NCI-H1105 (cell line): ENCODE measurements around the gene UGT1A10.
"Not testable (repeated sequence)": the region's sequence is repeated elsewhere in the genome, so short reads cannot be mapped to it uniquely, and the experiment has no call there.

Experiments used
- DNase-seq: peaks from one replicate; lab custom pipeline; 2025; lab: John Stamatoyannopoulos, UW

UGT1A10 gene

DNA sequence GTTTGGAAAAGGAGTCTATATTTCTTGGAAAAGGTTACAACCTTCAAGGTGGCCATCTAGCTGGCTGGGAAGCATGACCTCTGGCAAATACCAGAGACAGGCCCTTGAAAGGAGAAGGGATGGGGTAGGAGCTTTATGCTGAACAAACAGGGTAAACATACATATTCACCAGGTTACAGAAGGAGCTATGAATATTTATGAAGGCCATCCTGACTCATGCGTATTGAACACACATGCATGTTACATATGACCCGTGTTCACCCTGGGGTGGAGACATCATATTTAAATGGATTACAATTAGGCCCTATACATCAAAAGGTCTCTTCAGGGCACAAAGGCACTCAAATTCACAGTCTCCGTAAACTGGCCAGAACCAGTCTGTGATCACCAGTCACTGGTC is 19.7 kb downstream of the UGT1A10 start:
- DNase-seq: not testable (repeated sequence)

DNA sequence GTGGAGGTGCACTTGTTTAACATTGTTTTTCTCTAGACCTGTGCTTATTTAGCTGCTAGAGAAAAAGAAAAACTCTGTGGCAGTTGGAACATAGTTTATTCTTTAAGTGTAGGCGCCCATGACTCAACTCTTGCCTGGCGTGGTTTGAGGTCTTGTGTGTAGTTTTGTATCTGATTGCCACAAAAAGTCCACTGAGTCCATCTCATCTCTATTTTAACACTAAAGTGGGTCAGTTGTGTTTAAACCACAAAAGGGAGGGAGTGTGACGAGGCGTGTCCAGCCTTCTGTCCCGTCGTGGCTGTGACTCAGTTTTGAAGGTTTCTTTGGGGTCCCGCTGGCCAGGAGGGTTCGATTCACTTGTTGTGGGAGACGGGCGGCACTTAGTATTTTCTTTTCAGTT is 20.2 kb downstream of the UGT1A10 start:
- no peak for DNase-seq

DNA sequence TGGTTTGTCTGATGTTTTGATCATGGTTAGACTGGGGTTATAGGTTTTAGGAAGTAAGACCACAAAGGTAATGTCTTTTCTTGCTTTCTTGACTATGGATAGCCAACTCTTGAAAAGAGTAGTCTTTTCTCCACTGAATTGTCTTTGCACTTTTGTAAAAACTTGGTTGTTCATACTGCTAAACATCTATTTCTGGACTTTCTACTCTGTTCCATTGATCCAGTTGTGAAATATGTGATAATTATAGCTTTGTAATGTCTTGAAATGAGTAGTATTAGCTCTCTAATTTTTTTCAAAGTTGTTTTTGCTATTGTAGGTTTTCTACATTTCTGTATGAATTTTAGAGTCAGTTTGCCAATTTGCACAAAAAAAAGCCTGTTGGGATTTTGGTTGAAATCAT is 22.4 kb downstream of the UGT1A10 start:
- no peak for DNase-seq

DNA sequence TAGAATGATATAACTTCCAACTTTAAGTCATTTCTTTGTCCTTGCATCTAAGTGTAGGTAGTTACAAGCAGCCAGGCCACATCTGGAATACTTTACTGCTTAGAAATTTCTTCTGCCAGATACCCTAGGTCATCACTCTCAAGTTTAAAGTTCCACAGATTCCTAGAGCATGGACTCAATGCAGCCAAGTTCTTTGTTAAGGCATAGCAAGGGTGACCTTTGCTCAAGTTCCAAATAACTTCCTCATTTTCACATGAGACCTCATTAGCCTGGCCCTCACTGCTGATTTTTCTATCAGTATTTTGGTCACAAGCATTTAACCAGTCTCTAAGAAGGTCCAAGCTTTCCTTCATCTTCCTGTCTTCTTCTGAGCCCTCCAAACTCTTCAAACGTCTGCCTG is 27.7 kb downstream of the UGT1A10 start:
- DNase-seq: no peak

DNA sequence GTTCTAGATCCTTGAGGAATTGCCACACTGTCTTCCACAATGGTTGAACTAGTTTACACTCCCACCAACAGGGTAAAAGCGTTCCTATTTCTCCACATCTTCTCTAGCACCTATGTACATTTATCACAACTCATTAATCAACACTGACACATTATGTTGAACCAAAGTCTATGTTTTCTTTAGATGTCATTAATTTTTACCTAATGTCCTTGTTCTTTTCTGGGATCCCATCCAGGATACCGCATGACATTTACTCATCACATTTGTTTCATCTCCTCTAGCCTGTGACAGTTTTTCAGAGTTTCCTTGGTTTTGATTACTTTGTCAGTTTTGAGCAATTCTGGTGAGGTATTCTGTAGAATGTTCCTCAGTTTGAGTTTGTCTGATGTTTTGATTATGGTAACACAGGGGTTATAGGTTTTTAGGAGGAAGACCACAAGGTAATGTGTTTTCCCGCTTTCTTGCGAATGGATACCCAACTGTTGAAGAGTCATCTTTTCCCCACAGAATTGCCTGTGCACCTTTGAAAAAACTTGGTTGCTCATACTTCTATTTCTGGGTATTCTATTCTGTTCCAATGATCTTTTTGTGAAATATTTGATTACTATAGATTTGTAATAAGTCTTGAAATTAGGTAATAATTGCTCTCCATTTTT is 32.5 kb downstream of the UGT1A10 start:
- no peak for DNase-seq

DNA sequence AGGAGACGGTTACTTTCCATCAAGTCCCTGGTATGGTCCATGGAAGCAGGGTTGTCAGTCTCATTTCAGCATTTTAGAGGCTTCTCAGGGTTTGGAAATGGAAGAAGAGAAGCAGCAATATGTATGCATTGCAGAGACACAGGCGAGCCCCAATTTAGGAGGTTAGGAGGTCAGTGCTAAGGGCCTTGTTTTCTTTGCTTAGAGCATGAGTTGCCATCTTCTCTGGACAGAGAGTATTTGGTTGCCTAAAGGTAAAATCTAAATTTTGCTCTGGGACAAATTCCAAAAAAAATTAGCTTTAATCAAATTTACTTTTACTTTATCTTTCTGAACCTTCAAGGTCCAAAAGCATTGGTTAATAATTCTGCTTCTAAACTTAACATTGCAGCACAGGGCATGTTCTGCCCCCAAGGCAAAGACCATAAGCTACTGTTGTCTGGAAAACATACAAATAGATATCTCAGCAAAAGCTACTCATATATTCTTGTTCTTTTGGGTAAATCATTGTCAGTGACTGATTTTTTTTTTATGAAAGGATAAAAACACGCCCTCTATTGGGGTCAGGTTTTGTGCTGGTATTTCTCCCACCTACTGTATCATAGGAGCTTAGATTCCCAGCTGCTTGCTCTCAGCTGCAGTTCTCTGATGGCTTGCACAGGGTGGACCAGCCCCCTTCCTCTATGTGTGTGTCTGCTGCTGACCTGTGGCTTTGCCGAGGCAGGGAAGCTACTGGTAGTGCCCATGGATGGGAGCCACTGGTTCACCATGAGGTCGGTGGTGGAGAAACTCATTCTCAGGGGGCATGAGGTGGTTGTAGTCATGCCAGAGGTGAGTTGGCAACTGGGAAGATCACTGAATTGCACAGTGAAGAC is 35.3 kb downstream of the UGT1A10 start, which contains the start of gene UGT1A9:
TSS of gene UGT1A9 (plus strand) at position 609 of the 872 bp plus-strand sequence. CDS start at position 646, 37 bp downstream.
- DNase-seq: no peak

DNA sequence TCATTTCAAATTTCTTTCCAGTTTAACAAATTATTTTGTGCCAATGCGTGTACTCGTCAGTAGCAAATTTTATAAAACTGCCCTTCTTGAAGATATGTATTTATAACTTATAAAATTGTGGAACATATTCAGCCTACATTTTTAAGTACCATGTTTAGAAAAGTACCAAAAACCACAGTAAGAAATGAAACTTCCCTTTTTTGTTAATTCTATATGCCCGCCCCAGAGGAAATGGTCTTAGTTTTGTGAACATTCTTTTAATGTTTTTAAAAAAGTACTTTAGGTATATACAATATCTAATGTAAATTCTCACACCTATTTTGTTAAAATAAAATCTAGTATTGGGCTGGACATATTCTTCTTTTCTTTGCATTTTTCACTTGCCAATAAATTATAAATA is 36.6 kb downstream of the UGT1A10 start:
- DNase-seq: no peak

DNA sequence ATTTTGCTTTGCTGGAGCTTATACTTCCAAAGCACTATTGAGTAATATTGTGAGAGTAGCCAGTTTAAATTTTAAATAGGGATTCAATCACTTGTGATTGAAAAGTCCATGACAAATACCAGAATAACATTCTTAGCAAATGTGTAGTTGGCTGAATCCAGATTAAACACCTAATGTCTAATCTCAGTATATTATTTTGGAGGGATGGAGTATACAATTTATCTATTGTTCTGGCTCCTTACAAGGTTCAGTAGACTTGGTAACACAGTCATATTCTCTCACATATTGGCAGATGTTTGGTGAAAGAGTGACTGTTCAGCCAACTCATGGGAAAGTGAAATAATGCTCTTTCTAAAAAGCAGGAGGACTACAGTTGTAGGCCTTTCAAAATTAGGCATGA is 37.6 kb downstream of the UGT1A10 start:
- DNase-seq: no peak

DNA sequence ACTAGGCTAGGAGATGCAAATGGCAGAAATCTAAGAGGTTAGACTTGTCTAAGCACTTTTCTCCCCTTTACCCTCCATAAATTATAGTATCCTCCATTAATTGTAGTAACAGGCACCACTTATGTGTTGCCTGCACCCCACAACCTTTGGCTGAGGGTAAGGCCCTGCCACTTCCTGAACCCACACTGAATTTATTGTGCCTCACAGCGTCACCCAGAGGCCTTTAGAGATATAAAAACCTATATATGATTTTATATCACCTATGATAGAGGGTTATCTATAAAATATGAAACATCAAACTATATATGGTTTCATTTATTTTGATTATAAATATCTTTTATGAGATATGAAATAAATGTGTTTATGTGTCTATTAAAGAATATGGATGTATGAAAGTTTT is 38.1 kb downstream of the UGT1A10 start:
- no peak for DNase-seq

DNA sequence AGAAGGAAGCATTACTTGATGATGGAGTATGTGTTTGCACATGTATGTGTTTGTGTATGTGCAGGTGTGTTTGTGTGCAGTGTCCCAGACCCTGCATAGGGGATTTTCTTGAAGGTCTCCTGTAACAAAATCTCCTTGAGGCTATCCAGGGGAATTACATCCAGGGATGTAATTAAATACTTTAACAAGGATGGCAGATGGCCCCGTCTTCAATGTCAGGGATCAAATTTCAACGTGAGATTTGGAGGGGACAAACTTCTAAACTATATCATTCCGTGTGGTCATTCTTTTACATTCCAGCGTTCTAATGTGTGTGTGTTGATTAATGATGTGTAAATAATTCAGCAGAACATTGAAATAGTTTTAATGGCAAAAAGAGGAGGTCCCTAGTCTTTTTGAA is 38.7 kb downstream of the UGT1A10 start:
- DNase-seq: peak; percentile 4

DNA sequence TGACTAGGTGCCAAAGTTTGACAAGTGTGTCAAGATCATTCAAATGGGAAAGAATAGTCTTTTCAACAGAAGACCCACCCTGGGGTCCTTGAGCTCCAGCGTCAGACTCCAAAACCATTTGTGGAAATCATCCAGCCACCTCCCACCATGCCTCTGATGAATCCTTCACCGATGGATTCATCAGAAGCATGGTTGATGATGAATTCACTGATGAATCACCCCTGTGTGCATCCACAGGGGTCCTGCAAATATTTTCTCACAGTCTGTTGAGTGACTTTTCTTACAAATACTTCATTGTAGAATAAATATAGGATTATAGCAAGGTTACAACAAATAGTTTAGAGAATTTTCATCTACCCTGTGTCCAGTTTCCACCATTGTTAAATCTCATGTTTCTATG is 39.8 kb downstream of the UGT1A10 start:
- no peak for DNase-seq

DNA sequence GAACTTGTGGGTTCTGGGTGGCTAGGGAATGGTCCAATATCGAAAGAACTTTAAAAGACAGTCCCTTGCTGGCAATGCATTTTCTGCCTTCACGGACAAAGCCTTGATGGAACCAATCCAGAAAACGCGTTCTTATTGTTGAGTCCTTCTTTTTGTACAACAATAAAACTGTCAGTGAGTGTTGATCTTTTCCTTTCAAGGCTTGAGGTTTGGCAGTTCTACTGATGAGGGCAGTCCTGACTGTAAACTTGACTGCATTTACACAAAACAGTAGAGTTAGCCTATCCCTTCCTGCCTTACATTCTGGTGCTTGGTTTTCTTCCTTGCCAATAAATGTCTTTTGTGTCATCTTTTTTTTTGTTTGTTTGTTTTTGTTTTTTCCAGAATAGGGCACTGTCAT is 42.9 kb downstream of the UGT1A10 start:
- DNase-seq: no peak

DNA sequence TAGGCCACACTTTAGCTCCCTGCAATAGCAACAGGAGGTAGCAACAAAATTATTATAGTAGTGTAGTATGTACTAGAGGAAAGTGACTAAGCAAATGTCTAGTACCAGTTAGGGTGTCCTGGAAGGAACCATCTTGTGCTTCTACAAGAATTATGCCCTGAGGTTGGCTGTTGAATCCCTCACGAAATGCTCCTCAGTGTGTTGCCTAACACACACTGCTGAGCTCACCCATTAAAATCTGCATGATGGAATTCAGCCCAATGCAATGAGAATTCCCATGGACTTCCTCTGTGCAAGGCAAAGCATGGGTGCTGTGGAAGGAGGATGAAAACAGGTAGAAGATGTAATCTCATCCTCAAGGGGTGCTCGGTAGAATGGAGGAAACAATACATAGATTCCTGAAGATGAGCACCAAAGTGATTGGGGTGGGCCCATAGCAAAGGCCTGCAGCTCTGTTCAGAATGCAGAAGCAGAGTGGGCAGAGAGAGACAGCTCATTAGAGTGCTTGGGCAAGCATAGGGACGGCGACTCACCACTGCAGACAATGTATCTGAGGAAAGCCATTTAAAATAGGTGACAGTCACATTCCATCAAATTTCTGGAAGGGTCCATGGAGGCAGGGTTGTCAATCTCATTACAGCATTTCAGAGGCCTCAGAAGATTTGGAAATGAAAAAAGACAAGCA is 44.3 kb downstream of the UGT1A10 start:
- no peak for DNase-seq

DNA sequence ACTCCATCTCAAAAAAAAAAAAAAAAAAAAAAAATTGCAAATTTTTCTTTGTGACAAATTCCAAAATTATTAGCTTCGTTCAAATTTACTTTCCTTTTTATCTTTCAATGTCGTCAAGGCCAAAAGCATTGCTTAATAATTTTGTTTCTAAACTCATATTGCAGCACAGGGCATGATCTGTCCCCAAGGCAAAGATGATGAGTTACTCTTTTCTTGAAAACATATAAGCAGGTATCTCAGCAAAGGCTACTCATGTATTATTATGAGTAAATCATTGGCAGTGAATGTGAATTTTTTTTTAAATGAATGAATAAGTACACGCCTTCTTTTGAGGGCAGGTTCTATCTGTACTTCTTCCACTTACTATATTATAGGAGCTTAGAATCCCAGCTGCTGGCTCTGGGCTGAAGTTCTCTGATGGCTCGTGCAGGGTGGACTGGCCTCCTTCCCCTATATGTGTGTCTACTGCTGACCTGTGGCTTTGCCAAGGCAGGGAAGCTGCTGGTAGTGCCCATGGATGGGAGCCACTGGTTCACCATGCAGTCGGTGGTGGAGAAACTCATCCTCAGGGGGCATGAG is 45.4 kb downstream of the UGT1A10 start, which contains the start of gene UGT1A7:
TSS of gene UGT1A7 (plus strand) at position 381 of the 579 bp plus-strand sequence. CDS start at position 418, 37 bp downstream.
- DNase-seq: no peak

DNA sequence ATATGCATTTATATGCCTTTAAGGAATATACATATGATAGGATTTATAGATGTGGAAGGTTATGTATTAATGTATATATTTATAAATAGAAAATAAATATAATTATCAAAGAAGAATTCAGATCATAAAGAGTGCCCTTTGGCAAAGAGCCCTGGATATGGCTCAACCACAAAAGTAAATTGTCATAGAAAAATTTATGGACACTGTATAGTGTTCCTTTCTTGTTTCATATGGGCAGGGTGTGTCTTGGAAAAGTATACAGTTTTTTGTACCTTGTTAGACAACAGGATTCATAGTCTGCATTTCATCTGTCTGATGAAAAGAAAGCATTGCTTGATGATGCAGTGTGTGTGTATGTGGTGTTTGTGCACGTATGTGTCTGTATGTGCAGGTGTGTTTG is 48.4 kb downstream of the UGT1A10 start:
- DNase-seq: no peak

DNA sequence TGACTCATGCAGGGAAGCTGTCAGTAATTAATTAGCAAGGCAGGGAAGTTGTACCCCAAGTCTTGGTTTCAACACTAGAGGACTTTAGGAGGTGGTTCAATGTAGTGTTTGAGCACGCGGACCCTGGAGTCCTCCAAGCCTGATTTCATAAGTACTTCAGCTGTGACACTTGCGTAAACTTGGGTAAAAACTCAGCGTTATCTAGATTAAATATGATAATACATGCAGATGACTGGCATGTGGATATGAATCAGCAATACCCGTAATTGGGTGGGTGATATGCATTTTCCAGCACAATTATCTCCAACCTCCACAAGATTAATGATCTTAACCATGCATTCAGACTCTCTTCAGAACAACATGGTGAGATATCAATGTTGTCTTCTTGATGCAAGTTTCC is 50.7 kb downstream of the UGT1A10 start:
- DNase-seq: no peak

DNA sequence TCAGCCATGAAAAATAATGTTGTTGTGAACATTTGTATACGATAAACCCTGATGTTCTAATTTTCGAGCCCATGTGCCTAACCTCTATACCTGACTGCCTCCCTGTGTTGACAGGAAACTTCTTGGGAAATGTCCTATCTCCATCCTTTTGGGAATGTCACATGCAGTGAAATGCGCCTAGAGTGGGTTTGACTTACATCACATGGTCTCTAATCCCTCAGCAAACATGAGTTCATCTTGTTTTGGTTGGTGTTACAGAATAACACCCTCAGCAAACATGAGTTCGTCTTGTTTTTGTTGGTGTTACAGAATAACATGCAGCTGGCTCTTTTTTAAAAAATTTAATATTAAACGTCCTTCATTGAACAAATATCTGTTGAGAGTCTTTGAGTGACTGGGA is 52.1 kb downstream of the UGT1A10 start:
- no peak for DNase-seq

DNA sequence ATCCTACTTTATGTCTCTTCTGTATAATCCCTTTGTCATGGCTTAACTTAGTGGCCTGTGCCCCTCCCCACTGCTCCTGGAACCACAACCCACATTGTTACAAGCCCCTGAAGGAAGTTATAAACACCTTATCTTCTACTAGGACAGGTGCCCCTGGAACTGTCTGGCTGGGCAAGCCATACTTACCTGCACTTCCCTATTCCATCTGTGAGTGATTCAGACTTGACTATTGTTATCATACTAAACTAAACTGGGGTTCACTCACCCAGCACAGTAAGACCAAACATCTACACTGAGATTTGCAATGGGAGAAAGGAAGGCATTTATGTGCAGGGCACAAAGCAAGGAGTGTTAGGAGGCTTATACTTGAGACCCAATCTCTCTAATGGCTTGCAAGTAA is 52.8 kb downstream of the UGT1A10 start:
- no peak for DNase-seq

DNA sequence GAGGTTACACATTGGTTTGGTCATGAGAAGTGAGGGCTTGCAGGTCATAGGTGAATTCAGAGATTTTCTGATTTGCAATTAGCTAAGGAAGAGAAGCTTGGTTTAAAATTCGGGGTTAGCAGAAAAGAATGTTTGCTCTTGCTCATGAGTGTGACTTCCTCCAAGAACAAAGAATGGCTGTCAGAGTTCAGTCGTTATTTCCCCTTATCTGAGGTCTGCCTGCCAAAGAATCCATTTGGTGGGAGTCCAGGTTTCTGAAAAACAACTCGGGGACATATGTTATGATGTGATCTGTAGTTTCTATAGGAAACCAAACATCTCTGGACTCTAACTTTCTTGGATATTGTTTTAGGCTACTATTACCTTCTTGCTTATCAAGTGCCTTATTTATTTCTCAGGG is 53.3 kb downstream of the UGT1A10 start:
- DNase-seq: no peak

DNA sequence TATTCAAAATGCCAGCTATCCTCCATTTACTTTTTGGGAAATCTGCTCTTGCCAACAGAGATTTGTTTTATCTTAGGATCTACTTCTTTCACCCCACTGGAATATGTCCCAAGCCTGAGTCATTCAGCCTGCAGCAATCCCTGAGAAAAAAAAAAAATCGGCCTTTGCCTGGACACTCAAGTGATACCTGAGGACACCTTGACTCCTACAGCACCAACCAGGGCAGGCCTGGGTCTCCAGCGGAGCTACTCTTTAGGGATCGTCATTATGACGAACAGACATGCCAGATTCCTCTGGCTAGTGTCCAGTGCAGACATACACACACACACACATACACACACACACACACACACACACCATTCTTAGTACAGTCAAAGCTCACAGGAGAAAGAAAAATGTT is 54.2 kb downstream of the UGT1A10 start:
- DNase-seq: no peak

DNA sequence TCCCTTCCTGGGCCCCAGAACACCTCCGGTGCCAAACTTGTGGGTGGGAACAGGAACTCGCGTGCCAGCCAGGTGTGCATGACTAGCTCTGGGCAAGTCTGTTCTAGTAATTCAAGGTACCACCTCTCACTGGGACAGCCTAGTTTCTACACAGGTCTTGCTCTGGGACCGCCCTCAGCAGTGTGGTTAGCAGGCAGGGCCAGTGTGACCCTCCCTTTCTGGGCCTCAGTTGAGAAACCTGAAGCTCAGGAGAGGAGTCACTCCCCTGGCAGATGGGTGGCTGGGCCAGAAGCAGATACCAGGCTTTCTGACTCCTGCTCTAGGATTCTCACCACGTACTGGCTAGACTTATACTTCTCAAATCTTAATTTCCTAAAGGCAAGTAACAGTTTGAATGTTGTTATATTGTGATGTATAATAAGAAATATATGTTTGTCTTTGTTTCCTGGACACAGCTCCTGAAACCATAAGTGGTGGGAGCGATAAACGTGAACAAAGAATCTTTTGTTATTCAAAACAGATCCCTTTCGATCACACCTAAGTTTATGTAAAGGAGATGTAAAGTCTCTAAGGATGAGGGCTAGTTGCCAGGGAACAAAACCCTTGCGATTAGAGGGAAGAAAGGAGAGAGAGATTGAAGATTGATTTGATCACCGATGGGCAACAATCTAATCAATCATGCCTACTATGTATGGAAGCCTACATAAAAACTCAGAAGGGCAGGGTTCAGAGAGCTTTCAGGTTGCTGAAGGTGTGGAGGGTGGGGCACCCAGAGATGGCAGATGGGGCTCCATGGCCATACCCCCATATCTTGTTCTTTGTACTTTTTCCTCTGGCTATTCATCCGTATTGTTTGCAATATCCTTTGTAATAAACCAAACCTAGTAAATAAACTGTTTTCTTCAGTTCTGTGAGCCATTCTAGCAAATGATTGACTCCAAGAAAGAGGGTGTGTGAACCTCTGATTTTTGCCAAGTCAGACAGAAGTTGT is 55.5 kb downstream of the UGT1A10 start:
- DNase-seq: no peak
